Tibial nerve (tissue), 4 donors: ENCODE results near the gene BOLA2B.

Experiments
- EP300 ChIP-seq, 2 donors: sonication (generic); formaldehyde crosslinking; IDR thresholded peaks; one replicate each; pipeline ENCODE4 v1.6.1; 2017; ENCODE audit warnings: antibody characterized with exemption in 2 of 2, mild to moderate bottlenecking in 1 of 2
- TF ChIP-seq, protein P1 (sequence below), 5 experiments: fragments of 200-600 bp in 3 of 5; fragments of 450-650 bp in 2 of 5; sonication (generic) in 3 of 5; IDR thresholded peaks; one replicate each; pipeline ENCODE4 v1.5.1; 2016 to 2019; ENCODE audit warnings: antibody characterized with exemption in 5 of 5, mild to moderate bottlenecking in 3 of 5, moderate library complexity in 2 of 5

DNA sequence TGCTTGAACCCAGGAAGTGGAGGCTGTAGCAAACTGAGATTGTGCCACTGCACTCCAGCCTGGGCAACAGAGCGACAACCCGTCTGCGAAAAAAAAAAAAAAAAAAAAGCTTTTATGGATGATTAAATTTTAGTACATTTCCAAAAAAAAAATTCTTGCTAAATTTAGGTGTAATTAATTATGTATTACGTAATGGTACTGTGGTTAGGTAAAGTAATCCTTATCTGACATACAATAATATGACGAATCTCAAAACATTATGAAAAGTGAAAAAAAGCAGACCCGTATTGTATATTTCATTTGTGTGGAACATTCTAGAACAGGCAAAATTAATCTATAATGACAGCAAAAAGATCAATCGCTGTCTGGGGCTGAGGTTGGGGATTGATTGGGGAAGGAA, 20.4 kb downstream of the BOLA2B start:
- TF ChIP-seq, protein P1, sequence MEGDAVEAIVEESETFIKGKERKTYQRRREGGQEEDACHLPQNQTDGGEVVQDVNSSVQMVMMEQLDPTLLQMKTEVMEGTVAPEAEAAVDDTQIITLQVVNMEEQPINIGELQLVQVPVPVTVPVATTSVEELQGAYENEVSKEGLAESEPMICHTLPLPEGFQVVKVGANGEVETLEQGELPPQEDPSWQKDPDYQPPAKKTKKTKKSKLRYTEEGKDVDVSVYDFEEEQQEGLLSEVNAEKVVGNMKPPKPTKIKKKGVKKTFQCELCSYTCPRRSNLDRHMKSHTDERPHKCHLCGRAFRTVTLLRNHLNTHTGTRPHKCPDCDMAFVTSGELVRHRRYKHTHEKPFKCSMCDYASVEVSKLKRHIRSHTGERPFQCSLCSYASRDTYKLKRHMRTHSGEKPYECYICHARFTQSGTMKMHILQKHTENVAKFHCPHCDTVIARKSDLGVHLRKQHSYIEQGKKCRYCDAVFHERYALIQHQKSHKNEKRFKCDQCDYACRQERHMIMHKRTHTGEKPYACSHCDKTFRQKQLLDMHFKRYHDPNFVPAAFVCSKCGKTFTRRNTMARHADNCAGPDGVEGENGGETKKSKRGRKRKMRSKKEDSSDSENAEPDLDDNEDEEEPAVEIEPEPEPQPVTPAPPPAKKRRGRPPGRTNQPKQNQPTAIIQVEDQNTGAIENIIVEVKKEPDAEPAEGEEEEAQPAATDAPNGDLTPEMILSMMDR (IDR thresholded peaks at IDR 0.05), result no peak
- TF ChIP-seq EP300 (IDR thresholded peaks at IDR 0.05), result no peak
